Panc1 (cell line): Measurements from ENCODE around the gene TRIM54.

Source experiments
- SIN3A ChIP-seq: IDR thresholded peaks from 2 replicates; pipeline ENCODE4 v1.6.1; 2012; ENCODE audit warnings: low read depth, mild to moderate bottlenecking, low read length, moderate library complexity, borderline replicate concordance; ENCODE audit not compliant: insufficient read depth
- TF ChIP-seq, protein P1 (sequence below): fragments of 450-650 bp; IDR thresholded peaks from 2 replicates; pipeline ENCODE4 v1.5.1; 2017; ENCODE audit warnings: mild to moderate bottlenecking
- TF ChIP-seq, protein P2 (sequence below), 2 experiments: IDR thresholded peaks; 2 replicates each; pipeline ENCODE4 v1.6.1; 2011 to 2012; ENCODE audit warnings: low read depth in 2 of 2, control low read depth in 1 of 2, low read length in 1 of 2, mild to moderate bottlenecking in 1 of 2, moderate library complexity in 1 of 2; ENCODE audit not compliant: insufficient read depth in 1 of 2

DNA sequence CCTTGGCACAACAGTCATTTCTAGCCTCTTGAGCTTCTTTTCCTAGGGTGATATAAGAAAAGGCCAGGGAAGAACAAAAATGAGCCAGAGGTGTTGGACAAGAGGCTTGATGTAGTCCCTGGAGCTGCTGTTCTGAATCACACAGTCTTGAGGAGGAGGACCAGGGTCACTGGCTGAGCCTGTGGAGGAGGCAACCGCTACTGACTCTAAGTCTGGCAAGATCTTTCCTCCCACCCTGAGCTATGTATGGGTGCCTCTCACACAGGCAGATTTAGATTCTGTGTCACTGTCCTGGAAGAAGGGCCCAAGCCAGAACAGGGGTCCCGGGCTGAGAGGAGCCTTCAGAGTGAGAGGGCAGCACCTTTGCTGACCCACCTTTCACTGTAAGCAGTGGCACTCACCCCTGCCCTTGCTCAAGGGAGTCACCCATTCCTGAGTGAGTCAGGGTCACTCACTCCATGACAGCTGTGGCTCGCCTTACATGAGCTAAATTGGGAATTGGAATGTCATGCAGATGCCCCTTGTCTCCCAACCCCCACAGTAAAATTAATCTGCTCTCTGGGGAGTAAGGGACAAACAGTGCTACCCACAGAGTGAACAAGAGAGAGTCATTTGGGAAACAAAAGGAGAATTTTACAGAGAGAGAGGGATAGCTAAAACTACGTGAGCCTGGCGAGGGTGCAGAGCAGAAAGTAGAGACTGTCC lies at the start of gene TRIM54:
- TF ChIP-seq, protein P1, sequence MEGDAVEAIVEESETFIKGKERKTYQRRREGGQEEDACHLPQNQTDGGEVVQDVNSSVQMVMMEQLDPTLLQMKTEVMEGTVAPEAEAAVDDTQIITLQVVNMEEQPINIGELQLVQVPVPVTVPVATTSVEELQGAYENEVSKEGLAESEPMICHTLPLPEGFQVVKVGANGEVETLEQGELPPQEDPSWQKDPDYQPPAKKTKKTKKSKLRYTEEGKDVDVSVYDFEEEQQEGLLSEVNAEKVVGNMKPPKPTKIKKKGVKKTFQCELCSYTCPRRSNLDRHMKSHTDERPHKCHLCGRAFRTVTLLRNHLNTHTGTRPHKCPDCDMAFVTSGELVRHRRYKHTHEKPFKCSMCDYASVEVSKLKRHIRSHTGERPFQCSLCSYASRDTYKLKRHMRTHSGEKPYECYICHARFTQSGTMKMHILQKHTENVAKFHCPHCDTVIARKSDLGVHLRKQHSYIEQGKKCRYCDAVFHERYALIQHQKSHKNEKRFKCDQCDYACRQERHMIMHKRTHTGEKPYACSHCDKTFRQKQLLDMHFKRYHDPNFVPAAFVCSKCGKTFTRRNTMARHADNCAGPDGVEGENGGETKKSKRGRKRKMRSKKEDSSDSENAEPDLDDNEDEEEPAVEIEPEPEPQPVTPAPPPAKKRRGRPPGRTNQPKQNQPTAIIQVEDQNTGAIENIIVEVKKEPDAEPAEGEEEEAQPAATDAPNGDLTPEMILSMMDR = no peak
- no peak for TF ChIP-seq SIN3A
- TF ChIP-seq, protein P2, sequence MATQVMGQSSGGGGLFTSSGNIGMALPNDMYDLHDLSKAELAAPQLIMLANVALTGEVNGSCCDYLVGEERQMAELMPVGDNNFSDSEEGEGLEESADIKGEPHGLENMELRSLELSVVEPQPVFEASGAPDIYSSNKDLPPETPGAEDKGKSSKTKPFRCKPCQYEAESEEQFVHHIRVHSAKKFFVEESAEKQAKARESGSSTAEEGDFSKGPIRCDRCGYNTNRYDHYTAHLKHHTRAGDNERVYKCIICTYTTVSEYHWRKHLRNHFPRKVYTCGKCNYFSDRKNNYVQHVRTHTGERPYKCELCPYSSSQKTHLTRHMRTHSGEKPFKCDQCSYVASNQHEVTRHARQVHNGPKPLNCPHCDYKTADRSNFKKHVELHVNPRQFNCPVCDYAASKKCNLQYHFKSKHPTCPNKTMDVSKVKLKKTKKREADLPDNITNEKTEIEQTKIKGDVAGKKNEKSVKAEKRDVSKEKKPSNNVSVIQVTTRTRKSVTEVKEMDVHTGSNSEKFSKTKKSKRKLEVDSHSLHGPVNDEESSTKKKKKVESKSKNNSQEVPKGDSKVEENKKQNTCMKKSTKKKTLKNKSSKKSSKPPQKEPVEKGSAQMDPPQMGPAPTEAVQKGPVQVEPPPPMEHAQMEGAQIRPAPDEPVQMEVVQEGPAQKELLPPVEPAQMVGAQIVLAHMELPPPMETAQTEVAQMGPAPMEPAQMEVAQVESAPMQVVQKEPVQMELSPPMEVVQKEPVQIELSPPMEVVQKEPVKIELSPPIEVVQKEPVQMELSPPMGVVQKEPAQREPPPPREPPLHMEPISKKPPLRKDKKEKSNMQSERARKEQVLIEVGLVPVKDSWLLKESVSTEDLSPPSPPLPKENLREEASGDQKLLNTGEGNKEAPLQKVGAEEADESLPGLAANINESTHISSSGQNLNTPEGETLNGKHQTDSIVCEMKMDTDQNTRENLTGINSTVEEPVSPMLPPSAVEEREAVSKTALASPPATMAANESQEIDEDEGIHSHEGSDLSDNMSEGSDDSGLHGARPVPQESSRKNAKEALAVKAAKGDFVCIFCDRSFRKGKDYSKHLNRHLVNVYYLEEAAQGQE (IDR thresholded peaks at IDR 0.05; ENCODE audit: insufficient read depth in 1 of 2, low read depth in 2 of 2, low read length in 1 of 2) = no peak
